HCT116 (cell line): ENCODE measurements around the gene HHIPL1.

ENCODE experiments used
- CTCF ChIP-seq, 3 experiments: fragments of 200-600 bp in 1 of 3; sonication (generic) in 1 of 3; IDR thresholded peaks in 2 of 3; conservative IDR thresholded peaks in 1 of 3; 2 replicates each; pipeline ENCODE4 v1.5.1; 2012 to 2017; ENCODE audit warnings: low read depth in 2 of 3, low read length in 2 of 3, antibody characterized with exemption in 1 of 3, borderline replicate concordance in 1 of 3, control low read depth in 1 of 3, mild to moderate bottlenecking in 1 of 3, mixed read lengths in 1 of 3, mixed run types in 1 of 3, moderate library complexity in 1 of 3; ENCODE audit not compliant: insufficient read depth in 1 of 3
- JUND ChIP-seq: IDR thresholded peaks from 2 replicates; pipeline ENCODE4 v1.6.1; 2012
- POLR2A ChIP-seq: IDR thresholded peaks from 2 replicates; pipeline ENCODE4 v1.7.0; 2011; ENCODE audit warnings: borderline replicate concordance; ENCODE audit not compliant: insufficient read depth, insufficient read length; ENCODE audit errors: extremely low read depth
- SIN3A ChIP-seq: IDR thresholded peaks from 2 replicates; pipeline ENCODE4 v1.6.1; 2012; ENCODE audit warnings: low read depth
- SP1 ChIP-seq: IDR thresholded peaks from 2 replicates; pipeline ENCODE4 v1.6.1; 2012; ENCODE audit warnings: low read depth
- ZNF274 ChIP-seq: fragments of 200-500 bp; sonication (Bioruptor generic); IDR thresholded peaks from 2 replicates; pipeline ENCODE4 v1.6.1; 2014; ENCODE audit warnings: mild to moderate bottlenecking, low read depth, low read length, inconsistent platforms
- TF ChIP-seq, protein P1 (sequence below): IDR thresholded peaks from 2 replicates; pipeline ENCODE4 v1.6.1; 2012

- no peak for TF ChIP-seq CTCF (IDR thresholded peaks at IDR 0.05 in 2 of 3, conservative IDR thresholded peaks at IDR 0.05 in 1 of 3; ENCODE audit: borderline replicate concordance in 1 of 3, insufficient read depth in 1 of 3, low read depth in 2 of 3, low read length in 2 of 3)
- TF ChIP-seq ZNF274 = no peak
- no peak for TF ChIP-seq JUND
- TF ChIP-seq SP1 = no peak
- TF ChIP-seq SIN3A = no peak
- no peak for TF ChIP-seq POLR2A
- TF ChIP-seq, protein P1, sequence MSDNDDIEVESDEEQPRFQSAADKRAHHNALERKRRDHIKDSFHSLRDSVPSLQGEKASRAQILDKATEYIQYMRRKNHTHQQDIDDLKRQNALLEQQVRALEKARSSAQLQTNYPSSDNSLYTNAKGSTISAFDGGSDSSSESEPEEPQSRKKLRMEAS = no peak
Measured at GRCh38 chr14:99670361-99671234, 25.7 kb downstream of the HHIPL1 start.
